ENCODE data around the gene UVRAG.

The UVRAG gene

GRCh38 chr11:75810637-75811390 is 4.2 kb upstream of the UVRAG start:
- Histone ChIP-seq H2AFZ (ENCODE audit: low read length) (0 out of 2 replicates have a peak overlapping the region, but pooled peaks have one; percentile 27), H4K20me1 (ENCODE audit: insufficient read depth, low read length) (no peaks in the 10 kb centered on the region), H3K9me2 (ENCODE audit: low read depth, low read length) (no peaks in the 10 kb centered on the region), H3K4me3 (ENCODE audit: low read depth, low read length, poor library complexity, severe bottlenecking) (no peak overlapping the region), H3K4me2 (ENCODE audit: low read length) (peak overlapping the region; percentile 15), H3F3A (ENCODE audit: insufficient read depth, low read length) (no peaks in the 10 kb centered on the region), H3K36me3 (ENCODE audit: insufficient read depth, low read length) (no peaks in the 10 kb centered on the region), H3K9ac (ENCODE audit: low read length) (no peak overlapping the region), H3K27ac (ENCODE audit: low read depth, low read length, poor library complexity, severe bottlenecking) (no peak overlapping the region), H3K9me3 (ENCODE audit: low read length) (no peaks in the 10 kb centered on the region), H3K79me2 (ENCODE audit: insufficient read depth, low read length) (peaks cover 4% of the 10 kb centered on the region), H3K4me1 (ENCODE audit: insufficient read depth, low read length, severe bottlenecking) (peaks cover 26% of the 10 kb centered on the region), H3K27me3 (ENCODE audit: insufficient read depth, low read length) (no peaks in the 10 kb centered on the region; the same call in 1 of the 2 replicates)
- TF ChIP-seq EZH2 (IDR thresholded peaks at IDR 0.05; ENCODE audit: borderline replicate concordance, low read length), result no peak
- TF ChIP-seq, protein P1, sequence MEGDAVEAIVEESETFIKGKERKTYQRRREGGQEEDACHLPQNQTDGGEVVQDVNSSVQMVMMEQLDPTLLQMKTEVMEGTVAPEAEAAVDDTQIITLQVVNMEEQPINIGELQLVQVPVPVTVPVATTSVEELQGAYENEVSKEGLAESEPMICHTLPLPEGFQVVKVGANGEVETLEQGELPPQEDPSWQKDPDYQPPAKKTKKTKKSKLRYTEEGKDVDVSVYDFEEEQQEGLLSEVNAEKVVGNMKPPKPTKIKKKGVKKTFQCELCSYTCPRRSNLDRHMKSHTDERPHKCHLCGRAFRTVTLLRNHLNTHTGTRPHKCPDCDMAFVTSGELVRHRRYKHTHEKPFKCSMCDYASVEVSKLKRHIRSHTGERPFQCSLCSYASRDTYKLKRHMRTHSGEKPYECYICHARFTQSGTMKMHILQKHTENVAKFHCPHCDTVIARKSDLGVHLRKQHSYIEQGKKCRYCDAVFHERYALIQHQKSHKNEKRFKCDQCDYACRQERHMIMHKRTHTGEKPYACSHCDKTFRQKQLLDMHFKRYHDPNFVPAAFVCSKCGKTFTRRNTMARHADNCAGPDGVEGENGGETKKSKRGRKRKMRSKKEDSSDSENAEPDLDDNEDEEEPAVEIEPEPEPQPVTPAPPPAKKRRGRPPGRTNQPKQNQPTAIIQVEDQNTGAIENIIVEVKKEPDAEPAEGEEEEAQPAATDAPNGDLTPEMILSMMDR (IDR thresholded peaks at IDR 0.05; ENCODE audit: low read length), result no peak

GRCh38 chr11:75811485-75811884 is 3.5 kb upstream of the UVRAG start:
- Histone ChIP-seq H3K4me1 (ENCODE audit: insufficient read depth, low read length, severe bottlenecking) (peaks cover 29% of the 10 kb centered on the region), H3F3A (ENCODE audit: insufficient read depth, low read length) (no peaks in the 10 kb centered on the region), H3K9ac (ENCODE audit: low read length) (no peak overlapping the region), H3K4me3 (ENCODE audit: low read depth, low read length, poor library complexity, severe bottlenecking) (no peak overlapping the region), H4K20me1 (ENCODE audit: insufficient read depth, low read length) (no peaks in the 10 kb centered on the region), H3K79me2 (ENCODE audit: insufficient read depth, low read length) (peaks cover 11% of the 10 kb centered on the region), H3K9me3 (ENCODE audit: low read length) (no peaks in the 10 kb centered on the region), H3K4me2 (ENCODE audit: low read length) (peak overlapping the region; percentile 15; the same call in 1 of the 2 replicates), H3K27ac (ENCODE audit: low read depth, low read length, poor library complexity, severe bottlenecking) (no peak overlapping the region), H2AFZ (ENCODE audit: low read length) (0 out of 2 replicates have a peak overlapping the region, but pooled peaks have one; percentile 27), H3K9me2 (ENCODE audit: low read depth, low read length) (no peaks in the 10 kb centered on the region), H3K36me3 (ENCODE audit: insufficient read depth, low read length) (no peaks in the 10 kb centered on the region), H3K27me3 (ENCODE audit: insufficient read depth, low read length) (no peaks in the 10 kb centered on the region; the same call in 1 of the 2 replicates)
- TF ChIP-seq, protein P1 (IDR thresholded peaks at IDR 0.05; ENCODE audit: low read length), result no peak

GRCh38 chr11:75812542-75813040 is 2.4 kb upstream of the UVRAG start:
- no peak for TF ChIP-seq EZH2 (IDR thresholded peaks at IDR 0.05; ENCODE audit: borderline replicate concordance, low read length)
- Histone ChIP-seq H4K20me1 (ENCODE audit: insufficient read depth, low read length) (no peaks in the 10 kb centered on the region), H3K36me3 (ENCODE audit: insufficient read depth, low read length) (no peaks in the 10 kb centered on the region), H3K9me3 (ENCODE audit: low read length) (no peaks in the 10 kb centered on the region), H3K4me3 (ENCODE audit: low read depth, low read length, poor library complexity, severe bottlenecking) (no peak overlapping the region), H3K79me2 (ENCODE audit: insufficient read depth, low read length) (peaks cover 22% of the 10 kb centered on the region), H3K4me2 (ENCODE audit: low read length) (no peak overlapping the region), H3K9me2 (ENCODE audit: low read depth, low read length) (no peaks in the 10 kb centered on the region), H3K9ac (ENCODE audit: low read length) (no peak overlapping the region), H3K4me1 (ENCODE audit: insufficient read depth, low read length, severe bottlenecking) (peaks cover 40% of the 10 kb centered on the region), H2AFZ (ENCODE audit: low read length) (no peak overlapping the region), H3F3A (ENCODE audit: insufficient read depth, low read length) (no peaks in the 10 kb centered on the region), H3K27me3 (ENCODE audit: insufficient read depth, low read length) (no peaks in the 10 kb centered on the region; the same call in 1 of the 2 replicates), H3K27ac (ENCODE audit: low read depth, low read length, poor library complexity, severe bottlenecking) (no peak overlapping the region)

Data from OCI-LY1 (cell line).